Uterus (tissue), 4 donors: Measurements from ENCODE around the gene BRICD5. TPM values are rescaled to one million over a fixed set of nuclear protein-coding genes. Genes with fewer than 3 reads are reported as not detected.
A peak's percentile ranks its signal among the peaks of the same experiment; 100 is the strongest.

Source experiments
- DNase-seq, 2 donors: peaks; one replicate each; pipeline ENCODE4 v3.0.0-alpha.2; 2019 to 2020
- H3K27ac ChIP-seq, 2 donors: fragments of 200-600 bp; sonication (generic); 1 replicate in 1 of 2; 2 replicates in 1 of 2; pipeline ENCODE4 v1.5.1; 2016 to 2018
- H3K27me3 ChIP-seq, 2 donors: fragments of 200-600 bp; sonication (generic); one replicate each; pipeline ENCODE4 v1.5.1; 2018 to 2019; ENCODE audit warnings: control low read depth in 1 of 2
- H3K36me3 ChIP-seq, 2 donors: fragments of 200-600 bp; sonication (generic); one replicate each; pipeline ENCODE4 v1.5.1; 2019; ENCODE audit warnings: control low read depth in 1 of 2
- H3K4me1 ChIP-seq, 2 donors: fragments of 200-600 bp; sonication (generic); one replicate each; pipeline ENCODE4 v1.5.1; 2018 to 2019; ENCODE audit warnings: control low read depth in 1 of 2
- H3K4me3 ChIP-seq, 2 donors: fragments of 200-600 bp; sonication (generic); 1 replicate in 1 of 2; 2 replicates in 1 of 2; pipeline ENCODE4 v1.5.1; 2018 to 2019; ENCODE audit warnings: mild to moderate bottlenecking in 1 of 2
- H3K9me3 ChIP-seq, 2 donors: fragments of 200-600 bp; sonication (generic); one replicate each; pipeline ENCODE4 v1.5.1; 2019; ENCODE audit warnings: control low read depth in 1 of 2
- POLR2A ChIP-seq, 2 donors: fragments of 450-650 bp; IDR thresholded peaks; one replicate each; pipeline ENCODE4 v1.6.1; 2016; ENCODE audit warnings: antibody characterized with exemption in 2 of 2, mild to moderate bottlenecking in 1 of 2, moderate library complexity in 1 of 2
- intact Hi-C: fragments of 100-400 bp; cut with DNase I; formaldehyde crosslinking; loops from one replicate; pipeline ENCODE4 v1.15.1; 2023; ENCODE audit warnings: low total_unique reads
- total RNA-seq, 4 donors: library from RNA; depleted of rRNA in 3 of 4; stranded (reverse); fragments of >200 nt in 3 of 4; gene quantifications; one replicate each; pipeline versions ENCODE4 v1.1.0 to v1.2.4, GENCODE V29; 2014 to 2023
- TF ChIP-seq, protein P1 (sequence below), 4 experiments: fragments of 200-600 bp in 2 of 4; fragments of 450-650 bp in 2 of 4; sonication (generic) in 2 of 4; IDR thresholded peaks; one replicate each; pipeline ENCODE4 v1.5.1; 2016 to 2019; ENCODE audit warnings: antibody characterized with exemption in 4 of 4, mild to moderate bottlenecking in 2 of 4, moderate library complexity in 1 of 4
- donor health status: DM: yes; HTN: yes; CAD: no.

BRICD5 gene
- total RNA-seq, 4 donors from 2014 or later: 1.2 to 16.9 (median 1.7) TPM

DNA sequence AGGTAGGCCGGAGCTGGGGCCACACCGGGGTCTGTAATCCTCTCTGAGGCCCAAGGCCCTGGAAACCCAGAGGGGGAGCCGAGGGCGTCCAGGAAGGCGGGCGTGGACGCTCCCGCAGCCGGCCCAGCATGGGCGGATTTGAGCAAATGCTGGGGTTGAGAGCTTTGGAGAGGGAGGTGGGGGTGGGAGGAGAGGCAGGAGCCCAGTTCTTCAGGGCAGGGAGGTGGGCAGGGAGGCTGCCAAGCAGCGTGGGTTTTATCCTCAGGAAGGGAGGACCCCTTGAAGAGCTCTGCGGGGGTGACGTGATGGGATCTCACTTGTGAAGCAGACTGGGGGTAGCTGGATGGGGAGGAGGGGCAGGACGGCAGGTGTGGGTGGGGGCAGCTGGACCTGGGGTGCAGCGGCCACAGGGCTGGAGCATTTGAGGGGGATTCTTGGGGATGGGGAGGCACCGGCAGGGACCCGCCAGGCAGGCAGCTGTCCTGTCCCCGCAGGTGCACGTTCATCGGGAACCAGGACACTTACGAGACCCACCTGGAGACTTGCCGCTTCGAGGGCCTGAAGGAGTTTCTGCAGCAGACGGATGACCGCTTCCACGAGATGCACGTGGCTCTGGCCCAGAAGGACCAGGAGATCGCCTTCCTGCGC, 37.9 kb downstream of the BRICD5 start:
- Histone ChIP-seq H3K9me3 (no peaks in the 10 kb centered on the region), H3K4me3 (no peak overlapping the region), H3K36me3 (no peaks in the 10 kb centered on the region), H3K27me3 (no peaks in the 10 kb centered on the region), H3K27ac (no peak overlapping the region), H3K4me1 (no peaks in the 10 kb centered on the region)
- no peak for DNase-seq
- no peak for TF ChIP-seq POLR2A (IDR thresholded peaks at IDR 0.05)
- TF ChIP-seq, protein P1, sequence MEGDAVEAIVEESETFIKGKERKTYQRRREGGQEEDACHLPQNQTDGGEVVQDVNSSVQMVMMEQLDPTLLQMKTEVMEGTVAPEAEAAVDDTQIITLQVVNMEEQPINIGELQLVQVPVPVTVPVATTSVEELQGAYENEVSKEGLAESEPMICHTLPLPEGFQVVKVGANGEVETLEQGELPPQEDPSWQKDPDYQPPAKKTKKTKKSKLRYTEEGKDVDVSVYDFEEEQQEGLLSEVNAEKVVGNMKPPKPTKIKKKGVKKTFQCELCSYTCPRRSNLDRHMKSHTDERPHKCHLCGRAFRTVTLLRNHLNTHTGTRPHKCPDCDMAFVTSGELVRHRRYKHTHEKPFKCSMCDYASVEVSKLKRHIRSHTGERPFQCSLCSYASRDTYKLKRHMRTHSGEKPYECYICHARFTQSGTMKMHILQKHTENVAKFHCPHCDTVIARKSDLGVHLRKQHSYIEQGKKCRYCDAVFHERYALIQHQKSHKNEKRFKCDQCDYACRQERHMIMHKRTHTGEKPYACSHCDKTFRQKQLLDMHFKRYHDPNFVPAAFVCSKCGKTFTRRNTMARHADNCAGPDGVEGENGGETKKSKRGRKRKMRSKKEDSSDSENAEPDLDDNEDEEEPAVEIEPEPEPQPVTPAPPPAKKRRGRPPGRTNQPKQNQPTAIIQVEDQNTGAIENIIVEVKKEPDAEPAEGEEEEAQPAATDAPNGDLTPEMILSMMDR (IDR thresholded peaks at IDR 0.05): no peak
- intact Hi-C loops: no loop called here

DNA sequence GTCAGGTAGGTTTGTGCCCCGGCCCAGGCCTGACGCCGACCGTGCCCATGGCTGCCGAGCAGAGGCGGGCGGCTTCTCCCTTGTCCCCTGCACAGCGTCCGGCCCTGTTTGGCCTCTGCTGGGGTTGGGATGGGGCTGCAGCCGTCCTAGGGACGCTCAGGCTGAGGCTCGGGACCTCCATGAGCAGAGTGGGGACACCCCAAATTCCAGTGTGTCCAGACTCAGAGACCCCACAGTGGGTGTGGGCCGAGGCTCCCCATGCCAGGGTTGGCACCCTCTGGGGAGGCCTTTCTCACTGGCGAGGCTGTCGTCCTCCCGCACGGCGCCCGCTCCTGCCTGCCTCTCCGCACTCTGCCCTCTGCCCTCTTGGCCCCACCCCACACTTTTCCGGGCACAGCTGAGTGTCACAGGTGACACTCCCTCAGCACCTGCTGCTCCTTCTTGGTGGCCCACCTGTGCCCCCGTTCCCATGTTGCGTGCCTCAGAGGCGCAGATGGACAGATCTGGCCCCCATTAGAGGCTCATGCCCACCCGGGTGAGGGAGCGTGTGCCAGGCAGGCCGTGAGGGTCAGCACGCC, 39.0 kb downstream of the BRICD5 start:
- H3K9me3 ChIP-seq: no peaks in the 10 kb centered on the region
- no peaks in the 10 kb centered on the region for H3K27me3 ChIP-seq
- intact Hi-C loops: no loop called here
- H3K27ac ChIP-seq: no peak overlapping the region
- H3K36me3 ChIP-seq: no peaks in the 10 kb centered on the region
- no peak for DNase-seq
- H3K4me3 ChIP-seq: no peak overlapping the region
- H3K4me1 ChIP-seq: no peaks in the 10 kb centered on the region
- TF ChIP-seq, protein P1 (IDR thresholded peaks at IDR 0.05): no peak
- TF ChIP-seq POLR2A (IDR thresholded peaks at IDR 0.05): no peak

DNA sequence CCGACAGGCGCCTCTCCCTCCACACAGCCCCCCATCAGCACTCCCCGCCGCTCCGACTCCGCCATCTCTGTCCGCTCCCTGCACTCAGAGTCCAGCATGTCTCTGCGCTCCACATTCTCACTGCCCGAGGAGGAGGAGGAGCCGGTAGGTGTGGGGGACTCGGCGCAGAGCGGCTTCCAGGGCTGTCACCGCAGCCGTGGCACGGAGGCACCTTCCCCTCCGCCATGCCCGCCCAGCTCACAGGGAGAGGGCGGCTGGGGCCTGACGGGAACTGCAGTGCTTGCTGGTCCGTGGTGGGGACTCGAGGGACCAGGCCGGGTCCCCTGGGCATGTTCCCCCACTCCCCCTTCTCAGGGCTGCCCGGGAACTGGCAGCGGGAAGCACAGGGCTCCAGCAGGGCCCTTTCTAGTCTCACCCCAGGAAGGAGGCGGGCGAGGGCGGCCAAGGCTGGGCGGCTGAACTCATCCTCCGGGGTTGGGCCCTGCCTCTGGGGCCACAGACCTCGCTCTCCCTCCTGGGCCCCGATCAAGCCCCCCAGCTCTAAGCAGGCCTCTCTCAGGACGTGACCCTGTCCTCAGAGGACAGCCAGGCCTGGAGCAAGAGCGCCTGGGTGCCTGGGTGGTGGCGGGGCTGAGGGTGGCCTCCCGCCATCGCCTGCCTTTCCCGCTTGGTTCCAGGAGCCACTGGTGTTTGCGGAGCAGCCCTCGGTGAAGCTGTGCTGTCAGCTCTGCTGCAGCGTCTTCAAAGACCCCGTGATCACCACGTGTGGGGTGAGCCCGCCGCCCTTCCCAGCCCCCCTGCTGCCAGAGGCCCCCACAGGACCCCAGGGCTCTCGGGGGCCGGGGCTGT, 39.9 kb downstream of the BRICD5 start:
- Histone ChIP-seq H3K4me3 (peak overlapping the region in 1 of 2 donors; percentile 21), H3K4me1 (no peaks in the 10 kb centered on the region), H3K36me3 (no peaks in the 10 kb centered on the region), H3K27me3 (no peaks in the 10 kb centered on the region), H3K27ac (peak overlapping the region; percentile 40 to 41), H3K9me3 (no peaks in the 10 kb centered on the region)
- no peak for DNase-seq
- TF ChIP-seq POLR2A (IDR thresholded peaks at IDR 0.05): no peak
- TF ChIP-seq, protein P1 (IDR thresholded peaks at IDR 0.05): no peak
- intact Hi-C loops: no loop called here

DNA sequence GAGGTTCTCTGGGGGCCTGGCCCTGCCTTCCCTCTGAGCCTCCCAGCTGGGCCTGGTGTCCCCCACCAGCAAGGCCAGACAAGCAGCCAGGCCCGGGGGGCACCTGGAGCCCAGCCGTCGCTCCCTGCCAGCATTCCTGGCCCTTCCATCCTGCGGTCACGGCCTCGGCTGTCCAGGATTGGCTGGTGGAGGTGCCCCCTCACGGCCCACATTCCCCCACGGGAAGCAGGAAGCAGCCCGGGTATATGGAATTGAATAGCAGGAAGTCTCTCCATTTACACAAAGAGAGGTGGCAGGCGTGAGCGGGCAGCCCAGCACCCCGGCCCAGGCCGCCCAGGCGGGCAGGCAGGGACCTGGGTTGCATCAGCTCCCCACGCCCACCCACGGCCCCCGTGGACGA, 40.6 kb downstream of the BRICD5 start:
- Histone ChIP-seq H3K27me3 (no peaks in the 10 kb centered on the region), H3K27ac (peak overlapping the region; percentile 40 to 76), H3K4me1 (no peaks in the 10 kb centered on the region), H3K9me3 (no peaks in the 10 kb centered on the region), H3K36me3 (no peaks in the 10 kb centered on the region), H3K4me3 (peak overlapping the region in 1 of 2 donors; percentile 21)
- TF ChIP-seq POLR2A (IDR thresholded peaks at IDR 0.05): peak; percentile 27 to 41
- TF ChIP-seq, protein P1 (IDR thresholded peaks at IDR 0.05): peak in 1 of 4 experiments; percentile 11
- intact Hi-C loops: no loop called here
- peak in 1 of 2 donors; percentile 61 for DNase-seq
